Keratinocyte (primary cell): Measurements from ENCODE around the gene PKD1. TPM values are rescaled to one million over a fixed set of nuclear protein-coding genes. Genes with fewer than 3 reads are reported as not detected.
A peak's percentile ranks its signal among the peaks of the same experiment; 100 is the strongest.

Experiments
- DNase-seq: peaks from one replicate; pipeline ENCODE4 v3.0.0-alpha.2; 2011; ENCODE audit warnings: low read depth, missing footprints, low spot score
- FAIRE-seq: peaks from 2 replicates; lab custom pipeline; 2011; peaks lifted over from hg19 to GRCh38; lab: Jason Lieb, UNC
- H2AFZ ChIP-seq: 2 replicates; pipeline ENCODE4 v1.6.0; 2012; ENCODE audit warnings: low read length, control low read depth, inconsistent platforms; ENCODE audit not compliant: control insufficient read depth
- H3K27ac ChIP-seq: 2 replicates; pipeline ENCODE4 v1.5.1; 2011; ENCODE audit warnings: low read length; ENCODE audit not compliant: control insufficient read depth, insufficient read depth
- H3K27me3 ChIP-seq: 3 replicates; pipeline ENCODE4 v1.6.0; 2011; ENCODE audit warnings: low read length; ENCODE audit not compliant: control insufficient read depth, insufficient read depth; ENCODE audit errors: extremely low read depth
- H3K36me3 ChIP-seq, 2 experiments: 2 replicates in 1 of 2; 3 replicates in 1 of 2; pipeline ENCODE4 v1.5.1; 2011; ENCODE audit warnings: low read length in 2 of 2, mild to moderate bottlenecking in 1 of 2; ENCODE audit not compliant: control insufficient read depth in 2 of 2, insufficient read depth in 2 of 2; ENCODE audit errors: extremely low read depth in 1 of 2
- H3K4me1 ChIP-seq: 3 replicates; pipeline ENCODE4 v1.5.1; 2011; ENCODE audit warnings: low read length; ENCODE audit not compliant: control insufficient read depth, insufficient read depth; ENCODE audit errors: extremely low read depth
- H3K4me2 ChIP-seq: 3 replicates; pipeline ENCODE4 v1.6.0; 2011; ENCODE audit warnings: low read depth, low read length; ENCODE audit not compliant: control insufficient read depth, insufficient read depth; ENCODE audit errors: extremely low read depth
- H3K4me3 ChIP-seq, 3 experiments: fragments of 200-600 bp in 1 of 3; sonication (generic) in 1 of 3; 2 replicates in 2 of 3; 3 replicates in 1 of 3; pipeline ENCODE4 v1.5.1; 2011 to 2016; ENCODE audit warnings: low read length in 3 of 3, mild to moderate bottlenecking in 3 of 3, control low read depth in 2 of 3, inconsistent platforms in 1 of 3, low read depth in 1 of 3, mixed read lengths in 1 of 3, mixed run types in 1 of 3, moderate library complexity in 1 of 3; ENCODE audit not compliant: control insufficient read depth in 2 of 3, insufficient read depth in 2 of 3; ENCODE audit errors: extremely low read depth in 1 of 3
- H3K79me2 ChIP-seq: 2 replicates; pipeline ENCODE4 v1.6.0; 2012; ENCODE audit warnings: low read length; ENCODE audit not compliant: control insufficient read depth, insufficient read depth
- H3K9ac ChIP-seq: 3 replicates; pipeline ENCODE4 v1.6.0; 2011; ENCODE audit warnings: low read length; ENCODE audit not compliant: control insufficient read depth, insufficient read depth; ENCODE audit errors: extremely low read depth
- H3K9me1 ChIP-seq: 3 replicates; pipeline ENCODE4 v1.6.0; 2011; ENCODE audit warnings: low read length; ENCODE audit not compliant: control insufficient read depth, insufficient read depth; ENCODE audit errors: extremely low read depth
- H3K9me3 ChIP-seq: 2 replicates; pipeline ENCODE4 v1.5.1; 2012; ENCODE audit warnings: low read depth, low read length; ENCODE audit not compliant: control insufficient read depth
- H4K20me1 ChIP-seq: 3 replicates; pipeline ENCODE4 v1.6.0; 2011; ENCODE audit warnings: low read length; ENCODE audit not compliant: control insufficient read depth, insufficient read depth; ENCODE audit errors: extremely low read depth
- CTCF ChIP-seq, 3 experiments: IDR thresholded peaks in 1 of 3; conservative IDR thresholded peaks in 1 of 3; optimal IDR thresholded peaks in 1 of 3; 2 replicates in 2 of 3; 3 replicates in 1 of 3; pipeline versions ENCODE3 to v1.5.1; 2011; ENCODE audit warnings: low read length in 3 of 3, mild to moderate bottlenecking in 3 of 3, moderate library complexity in 2 of 3, control low read depth in 1 of 3, inconsistent platforms in 1 of 3; ENCODE audit not compliant: insufficient read depth in 2 of 3; ENCODE audit errors: extremely low read depth in 1 of 3
- EZH2 ChIP-seq: IDR thresholded peaks from one replicate; pipeline ENCODE4 v1.6.1; 2012; ENCODE audit warnings: inconsistent platforms, mild to moderate bottlenecking, low read length, moderate library complexity
- dilution Hi-C: fragments of 300-500 bp; cut with MboI; formaldehyde crosslinking; loops from one replicate; pipeline ENCODE4 v1.7.0; 2020; ENCODE audit warnings: low sequenced_read_pairs; ENCODE audit not compliant: extremely low pct_ligation_motif_present
- polyA plus RNA-seq, 5 experiments: library from polyadenylated mRNA; depleted of rRNA in 3 of 5; stranded (reverse) in 3 of 5; stranded (forward) in 1 of 5; unstranded in 1 of 5; fragments of >200 nt; gene quantifications; 1 replicate in 1 of 5; 2 replicates in 3 of 5; 3 replicates in 1 of 5; pipeline versions ENCODE4 v1.2.1 to v1.2.3, GENCODE V29; 2011 to 2012; ENCODE audit warnings: missing spikeins in 2 of 5, low read depth in 1 of 5, low replicate concordance in 1 of 5

The PKD1 gene
- polyA plus RNA-seq, 1 donor (not counting 4 experiments of a cell fraction or from before 2014, with no cell fraction given): 10.6 TPM

GRCh38 chr16:2045965-2046892, 89.5 kb downstream of the PKD1 start:
- Histone ChIP-seq H3K27me3 (no peaks in the 10 kb centered on the region), H3K4me3 (no peak overlapping the region), H3K9me1 (no peaks in the 10 kb centered on the region), H3K36me3 (peaks cover 0 to 1% of the 10 kb centered on the region in 2 experiments), H3K79me2 (peaks cover 12% of the 10 kb centered on the region), H3K4me2 (peak overlapping the region; percentile 96), H2AFZ (no peak overlapping the region), H3K27ac (no peak overlapping the region), H3K4me1 (peaks cover 12% of the 10 kb centered on the region), H3K9me3 (no peaks in the 10 kb centered on the region), H3K9ac (no peak overlapping the region), H4K20me1 (no peaks in the 10 kb centered on the region)
- dilution Hi-C loops: no loop called here
- no peak for TF ChIP-seq CTCF (optimal IDR thresholded peaks at IDR 0.05 in 1 of 3, IDR thresholded peaks at IDR 0.05 in 1 of 3, conservative IDR thresholded peaks at IDR 0.05 in 1 of 3; ENCODE audit: extremely low read depth in 1 of 3, insufficient read depth in 2 of 3, low read length in 3 of 3)
- TF ChIP-seq EZH2: no peak
- DNase-seq (no peak), FAIRE-seq (no peak)

GRCh38 chr16:2044541-2044940, 91.2 kb downstream of the PKD1 start:
- Histone ChIP-seq H3K4me2 (no peak overlapping the region), H3K27ac (no peak overlapping the region), H4K20me1 (no peaks in the 10 kb centered on the region), H3K79me2 (peaks cover 12% of the 10 kb centered on the region), H3K36me3 (no peaks in the 10 kb centered on the region), H3K9ac (no peak overlapping the region), H3K4me3 (no peak overlapping the region), H3K9me3 (no peaks in the 10 kb centered on the region), H3K9me1 (no peaks in the 10 kb centered on the region), H2AFZ (no peak overlapping the region), H3K4me1 (peaks cover 12% of the 10 kb centered on the region), H3K27me3 (no peaks in the 10 kb centered on the region)
- dilution Hi-C loops: no loop called here
- DNase-seq (no peak), FAIRE-seq (no peak)
- TF ChIP-seq EZH2 (no peak), CTCF (optimal IDR thresholded peaks at IDR 0.05 in 1 of 3, IDR thresholded peaks at IDR 0.05 in 1 of 3, conservative IDR thresholded peaks at IDR 0.05 in 1 of 3; ENCODE audit: extremely low read depth in 1 of 3, insufficient read depth in 2 of 3, low read length in 3 of 3) (no peak)
